Neuronal stem cell (in vitro differentiated cells): Measurements from ENCODE around the gene PDZD7.

ENCODE experiments used
- DNase-seq: peaks from one replicate; pipeline ENCODE4 v3.0.0-alpha.2; 2013; ENCODE audit warnings: low spot score
- H2AFZ ChIP-seq: one replicate; pipeline ENCODE4 v1.6.1; 2013; ENCODE audit warnings: mild to moderate bottlenecking, low read length, inconsistent platforms
- H2AK5ac ChIP-seq: 2 replicates; pipeline ENCODE4 v1.6.1; 2013; ENCODE audit warnings: low read depth, mild to moderate bottlenecking, inconsistent platforms, low read length, moderate library complexity, mixed read lengths
- H2BK120ac ChIP-seq: 2 replicates; pipeline ENCODE4 v1.6.1; 2013; ENCODE audit warnings: low read depth, mild to moderate bottlenecking, inconsistent platforms, low read length, moderate library complexity, mixed read lengths
- H2BK12ac ChIP-seq: one replicate; pipeline ENCODE4 v1.6.1; 2013; ENCODE audit warnings: low read length, inconsistent platforms
- H2BK15ac ChIP-seq: 2 replicates; pipeline ENCODE4 v1.6.1; 2013; ENCODE audit warnings: mild to moderate bottlenecking, low read length, inconsistent platforms, mixed read lengths
- H2BK5ac ChIP-seq: one replicate; pipeline ENCODE4 v1.6.1; 2013; ENCODE audit warnings: inconsistent platforms, mild to moderate bottlenecking, low read length, moderate library complexity
- H3K14ac ChIP-seq: one replicate; pipeline ENCODE4 v1.6.1; 2013; ENCODE audit warnings: low read length, inconsistent platforms
- H3K18ac ChIP-seq: 2 replicates; pipeline ENCODE4 v1.6.1; 2013; ENCODE audit warnings: low read length, inconsistent platforms
- H3K23ac ChIP-seq: 2 replicates; pipeline ENCODE4 v1.6.1; 2013; ENCODE audit warnings: low read depth, mild to moderate bottlenecking, mixed read lengths, low read length, inconsistent platforms; ENCODE audit not compliant: poor library complexity
- H3K27ac ChIP-seq: replicated peaks from 3 replicates; pipeline ENCODE4 v1.5.1; 2013; ENCODE audit warnings: low read length, inconsistent platforms
- H3K27me3 ChIP-seq, 3 experiments: 2 replicates each; pipeline ENCODE4 v1.6.1; 2013; ENCODE audit warnings: low read length in 3 of 3, mild to moderate bottlenecking in 2 of 3, inconsistent platforms in 1 of 3, low read depth in 1 of 3, mixed read lengths in 1 of 3, moderate library complexity in 1 of 3; ENCODE audit not compliant: control insufficient read depth in 3 of 3, insufficient read depth in 3 of 3
- H3K36me3 ChIP-seq, 2 donors: replicated peaks in 1 of 2; 2 replicates each; pipeline ENCODE4 v1.6.1; 2013; ENCODE audit warnings: low read length in 2 of 2; ENCODE audit not compliant: control insufficient read depth in 2 of 2, insufficient read depth in 2 of 2
- H3K4ac ChIP-seq: 2 replicates; pipeline ENCODE4 v1.6.1; 2013; ENCODE audit warnings: inconsistent platforms, mild to moderate bottlenecking, low read length, moderate library complexity
- H3K4me1 ChIP-seq, 2 donors: 1 replicate in 1 of 2; 2 replicates in 1 of 2; pipeline ENCODE4 v1.6.1; 2013; ENCODE audit warnings: low read length in 2 of 2, low read depth in 1 of 2; ENCODE audit not compliant: control insufficient read depth in 2 of 2, insufficient read depth in 1 of 2
- H3K4me2 ChIP-seq: one replicate; pipeline ENCODE4 v1.6.1; 2013; ENCODE audit warnings: mild to moderate bottlenecking, low read length, inconsistent platforms; ENCODE audit not compliant: insufficient read depth, poor library complexity, severe bottlenecking
- H3K4me3 ChIP-seq, 2 donors: 2 replicates each; pipeline ENCODE4 v1.5.1; 2013; ENCODE audit warnings: low read length in 2 of 2, mild to moderate bottlenecking in 2 of 2, inconsistent platforms in 1 of 2, moderate library complexity in 1 of 2
- H3K79me1 ChIP-seq: one replicate; pipeline ENCODE4 v1.6.1; 2013; ENCODE audit warnings: low read depth, mild to moderate bottlenecking, inconsistent platforms, low read length, moderate library complexity
- H3K9ac ChIP-seq: one replicate; pipeline ENCODE4 v1.6.1; 2013; ENCODE audit warnings: mild to moderate bottlenecking, low read depth, low read length, inconsistent platforms; ENCODE audit not compliant: poor library complexity
- H3K9me3 ChIP-seq, 2 donors: replicated peaks in 1 of 2; 2 replicates each; pipeline versions ENCODE3 to v1.6.1; 2013; ENCODE audit warnings: low read length in 2 of 2, mild to moderate bottlenecking in 2 of 2, inconsistent platforms in 1 of 2, low read depth in 1 of 2, mixed read lengths in 1 of 2, moderate library complexity in 1 of 2; ENCODE audit not compliant: control insufficient read depth in 2 of 2, insufficient read depth in 1 of 2
- H4K8ac ChIP-seq: one replicate; pipeline ENCODE4 v1.6.1; 2013; ENCODE audit warnings: low read depth, mild to moderate bottlenecking, inconsistent platforms, low read length, moderate library complexity
- H4K91ac ChIP-seq: one replicate; pipeline ENCODE4 v1.6.1; 2013; ENCODE audit warnings: low read length, low read depth, mild to moderate bottlenecking, inconsistent platforms; ENCODE audit not compliant: poor library complexity
- WGBS, 2 donors: extraction: QIAGEN DNeasy Blood & Tissue Kit; methylation state at CpG; one replicate each; pipeline ENCODE4 v1.1.7; 2013; ENCODE audit warnings: missing lambda C conversion rate in 2 of 2, mixed read lengths in 1 of 2; ENCODE audit not compliant: insufficient read length in 2 of 2, insufficient replicate concordance in 1 of 2; ENCODE audit errors: extremely low coverage in 2 of 2; 5-methylcytosine and 5-hydroxymethylcytosine counted together

PDZD7 gene

GRCh38 chr10:101066146-101066895 lies 35.4 kb upstream of the PDZD7 start:
- Histone ChIP-seq H3K14ac (peak overlapping the region; percentile 42), H3K9ac (peak overlapping the region; percentile 31), H3K23ac (peak overlapping the region; percentile 71), H2AFZ (peak overlapping the region; percentile 99), H3K4me2 (peak overlapping the region; percentile 93), H4K8ac (no peak overlapping the region), H2BK12ac (no peak overlapping the region), H2AK5ac (peak overlapping the region; percentile 7), H2BK5ac (no peak overlapping the region), H3K79me1 (no peaks in the 10 kb centered on the region), H3K4ac (no peak overlapping the region), H3K4me3 (peak overlapping the region; percentile 54 to 60), H3K27ac (no peak overlapping the region), H3K18ac (peak overlapping the region; percentile 9), H2BK120ac (no peak overlapping the region), H3K27me3 (peaks cover 36 to 54% (median 38%) of the 10 kb centered on the region in 3 experiments), H4K91ac (no peak overlapping the region), H2BK15ac (no peak overlapping the region), H3K9me3 (no peaks in the 10 kb centered on the region), H3K36me3 (no peaks in the 10 kb centered on the region), H3K4me1 (peaks cover 26 to 34% of the 10 kb centered on the region in 2 donors)
- DNase-seq: peak; percentile 54
- no CpG with 5 or more reads among the region's 49 CpGs for WGBS, 2 donors

GRCh38 chr10:101065481-101066145 lies 34.7 kb upstream of the PDZD7 start:
- no peak overlapping the region for H3K18ac ChIP-seq

GRCh38 chr10:101064415-101065030 lies 33.6 kb upstream of the PDZD7 start:
- Histone ChIP-seq H3K23ac (peak overlapping the region; percentile 53), H3K4me1 (peaks cover 29 to 37% of the 10 kb centered on the region in 2 donors), H3K36me3 (no peaks in the 10 kb centered on the region), H2BK5ac (no peak overlapping the region), H4K8ac (no peak overlapping the region), H3K14ac (no peak overlapping the region), H3K27me3 (peaks cover 24 to 54% (median 36%) of the 10 kb centered on the region in 3 experiments), H2BK120ac (no peak overlapping the region), H4K91ac (no peak overlapping the region), H3K9ac (no peak overlapping the region), H2BK15ac (no peak overlapping the region), H3K27ac (no peak overlapping the region), H3K4ac (no peak overlapping the region), H2AFZ (no peak overlapping the region), H2AK5ac (no peak overlapping the region), H2BK12ac (no peak overlapping the region), H3K4me3 (no peak overlapping the region), H3K18ac (no peak overlapping the region), H3K4me2 (no peak overlapping the region), H3K79me1 (no peaks in the 10 kb centered on the region), H3K9me3 (no peaks in the 10 kb centered on the region)
- WGBS, 2 donors: no CpG with 5 or more reads among the region's 9 CpGs
- no peak for DNase-seq

More at GRCh38 chr10:101065481-101066145, 34.7 kb upstream of the PDZD7 start:
- H2AFZ ChIP-seq: peak overlapping the region; percentile 99
- H3K4me3 ChIP-seq: peak overlapping the region in 1 of 2 donors; percentile 54
- peaks cover 27 to 34% of the 10 kb centered on the region in 2 donors for H3K4me1 ChIP-seq
- no peak overlapping the region for H4K91ac ChIP-seq
- no peak overlapping the region for H3K27ac ChIP-seq
- H2BK12ac ChIP-seq: no peak overlapping the region
- H3K9ac ChIP-seq: no peak overlapping the region
- H3K4ac ChIP-seq: no peak overlapping the region
- no peak overlapping the region for H2BK5ac ChIP-seq
- peak overlapping the region; percentile 7 for H2AK5ac ChIP-seq
- no peak overlapping the region for H3K4me2 ChIP-seq
- no peaks in the 10 kb centered on the region for H3K9me3 ChIP-seq
- DNase-seq: no peak
- no peak overlapping the region for H2BK15ac ChIP-seq
- H3K23ac ChIP-seq: no peak overlapping the region
- H3K27me3 ChIP-seq: peaks cover 31 to 54% (median 36%) of the 10 kb centered on the region in 3 experiments
- no CpG with 5 or more reads among the region's 3 CpGs for WGBS, 2 donors
- no peak overlapping the region for H4K8ac ChIP-seq
- H3K36me3 ChIP-seq: no peaks in the 10 kb centered on the region
- H3K79me1 ChIP-seq: no peaks in the 10 kb centered on the region
- H2BK120ac ChIP-seq: no peak overlapping the region
- no peak overlapping the region for H3K14ac ChIP-seq
